CD4-positive, alpha-beta memory T cell (primary cell): ENCODE data around the gene BARX1. TPM values are rescaled to one million over a fixed set of nuclear protein-coding genes. Genes with fewer than 3 reads are reported as not detected.

Experiments
- CTCF ChIA-PET: fragments of 350-600 bp; sonication (Branson Sonifier 250); formaldehyde crosslinking; loops from one replicate; lab custom pipeline; 2021; ENCODE audit warnings: inconsistent platforms; ENCODE audit not compliant: partially characterized antibody; lab: Charles Lee
- POLR2A ChIA-PET: fragments of 350-600 bp; sonication (Branson Sonifier 250); formaldehyde crosslinking; loops from one replicate; lab custom pipeline; 2021; ENCODE audit not compliant: partially characterized antibody; lab: Charles Lee
- DNase-seq, 5 donors: peaks; one replicate each; pipeline versions ENCODE4 v3.0.0 to v3.0.0-alpha.2; 2020 to 2022; ENCODE audit warnings: mixed read lengths in 1 of 5
- H3K27ac ChIP-seq: one replicate; pipeline ENCODE4 v1.7.0; 2013; ENCODE audit warnings: low read depth, low read length
- H3K27me3 ChIP-seq: 2 replicates; pipeline ENCODE4 v1.7.0; 2013; ENCODE audit warnings: mild to moderate bottlenecking, low read length, moderate library complexity; ENCODE audit not compliant: insufficient read depth
- H3K36me3 ChIP-seq: 2 replicates; pipeline ENCODE4 v1.7.0; 2013; ENCODE audit warnings: mild to moderate bottlenecking, low read length, moderate library complexity; ENCODE audit not compliant: insufficient read depth
- H3K4me1 ChIP-seq: 2 replicates; pipeline ENCODE4 v1.7.0; 2013; ENCODE audit warnings: mild to moderate bottlenecking, low read length, moderate library complexity; ENCODE audit not compliant: insufficient read depth
- H3K4me3 ChIP-seq, 2 donors: one replicate each; pipeline ENCODE4 v1.7.0; 2013; ENCODE audit warnings: low read length in 2 of 2, mild to moderate bottlenecking in 1 of 2
- H3K9me3 ChIP-seq, 2 donors: one replicate each; pipeline ENCODE4 v1.7.0; 2013; ENCODE audit warnings: low read length in 2 of 2, control low read depth in 1 of 2; ENCODE audit not compliant: control insufficient read depth in 1 of 2
- H3K27ac Mint-ChIP-seq, 7 donors: one replicate each; pipeline ENCODE4 v1.8.0; 2020 to 2021; ENCODE audit warnings: mixed read lengths in 7 of 7, mild to moderate bottlenecking in 6 of 7, inconsistent platforms in 3 of 7, moderate library complexity in 3 of 7
- H3K27me3 Mint-ChIP-seq, 2 donors: one replicate each; pipeline ENCODE4 v1.8.0; 2020 to 2021; ENCODE audit warnings: mixed read lengths in 2 of 2
- H3K36me3 Mint-ChIP-seq, 2 donors: one replicate each; pipeline ENCODE4 v1.8.0; 2020 to 2021; ENCODE audit warnings: mixed read lengths in 2 of 2, inconsistent platforms in 1 of 2, mild to moderate bottlenecking in 1 of 2
- H3K4me1 Mint-ChIP-seq, 4 donors: one replicate each; pipeline ENCODE4 v1.8.0; 2020 to 2021; ENCODE audit warnings: mixed read lengths in 4 of 4, mild to moderate bottlenecking in 1 of 4
- H3K4me3 Mint-ChIP-seq, 8 donors: one replicate each; pipeline ENCODE4 v1.8.0; 2020 to 2021; ENCODE audit warnings: mixed read lengths in 8 of 8, mild to moderate bottlenecking in 7 of 8, moderate library complexity in 6 of 8, inconsistent platforms in 3 of 8
- H3K9me3 Mint-ChIP-seq, 8 donors: one replicate each; pipeline ENCODE4 v1.8.0; 2020 to 2021; ENCODE audit warnings: mixed read lengths in 8 of 8, mild to moderate bottlenecking in 5 of 8, inconsistent platforms in 3 of 8, moderate library complexity in 1 of 8
- intact Hi-C: fragments of 100-400 bp; cut with micrococcal nuclease; formaldehyde crosslinking; loops from one replicate; pipeline ENCODE4 v1.15.1; 2023
- polyA plus RNA-seq, 2 donors: library from polyadenylated mRNA; unstranded; fragments of 300-500 nt; fragmentation: Illumina TruSeq; gene quantifications; one replicate each; pipeline ENCODE4 v1.2.3, GENCODE V29; 2021
- total RNA-seq, 2 experiments: library from RNA; stranded (reverse); gene quantifications; one replicate each; pipeline ENCODE4 v1.2.3, GENCODE V29; 2021

BARX1 gene
- total and polyA plus RNA-seq, 4 experiments from 2014 or later: not detected

DNA sequence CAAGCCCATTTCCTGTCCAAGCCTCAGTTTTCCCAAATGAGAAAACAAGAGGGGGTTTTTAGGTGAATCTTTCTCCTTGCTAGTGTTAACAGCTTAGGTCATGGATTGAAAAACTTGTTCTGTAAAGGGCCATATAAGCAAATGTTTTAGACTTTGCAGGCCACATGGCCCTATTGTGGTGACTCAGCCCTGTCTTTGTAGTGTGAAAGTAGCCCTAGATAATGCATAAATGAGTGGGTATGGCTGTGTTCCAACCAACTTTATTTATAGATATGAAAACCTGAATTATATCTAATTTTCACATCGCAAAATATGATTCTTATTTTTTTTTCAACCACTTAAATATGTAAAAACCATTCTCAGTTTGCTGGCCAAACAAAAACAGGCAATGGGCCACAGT is 6.9 kb upstream of the BARX1 start:
- no peak overlapping the region for H3K27ac ChIP-seq
- peaks cover 32 to 50% of the 10 kb centered on the region in 2 donors for H3K27me3 Mint-ChIP-seq
- intact Hi-C loops: loop anchor here (2.0 kb wide), 1 partner anchor 959 kb away; no protein-coding TSS in a partner anchor
- H3K27ac Mint-ChIP-seq: no peak overlapping the region
- H3K36me3 ChIP-seq: no peaks in the 10 kb centered on the region
- H3K4me3 Mint-ChIP-seq: peak overlapping the region in 1 of 8 donors; percentile 30
- peaks cover 25% of the 10 kb centered on the region for H3K27me3 ChIP-seq
- H3K36me3 Mint-ChIP-seq: no peaks in the 10 kb centered on the region
- CTCF ChIA-PET: interaction anchor here (0.8 to 5.1 kb wide), 4 partner anchors 9 to 281 kb away, joined by 3 to 44 read pairs (median 5); no protein-coding TSS in a partner anchor
- POLR2A ChIA-PET: no interaction called here
- H3K4me1 Mint-ChIP-seq: peaks cover 12 to 49% (median 26%) of the 10 kb centered on the region in 4 donors
- no peaks in the 10 kb centered on the region for H3K9me3 ChIP-seq
- H3K9me3 Mint-ChIP-seq: no peaks in the 10 kb centered on the region
- no peak for DNase-seq
- peaks cover 38% of the 10 kb centered on the region for H3K4me1 ChIP-seq
- H3K4me3 ChIP-seq: no peak overlapping the region

DNA sequence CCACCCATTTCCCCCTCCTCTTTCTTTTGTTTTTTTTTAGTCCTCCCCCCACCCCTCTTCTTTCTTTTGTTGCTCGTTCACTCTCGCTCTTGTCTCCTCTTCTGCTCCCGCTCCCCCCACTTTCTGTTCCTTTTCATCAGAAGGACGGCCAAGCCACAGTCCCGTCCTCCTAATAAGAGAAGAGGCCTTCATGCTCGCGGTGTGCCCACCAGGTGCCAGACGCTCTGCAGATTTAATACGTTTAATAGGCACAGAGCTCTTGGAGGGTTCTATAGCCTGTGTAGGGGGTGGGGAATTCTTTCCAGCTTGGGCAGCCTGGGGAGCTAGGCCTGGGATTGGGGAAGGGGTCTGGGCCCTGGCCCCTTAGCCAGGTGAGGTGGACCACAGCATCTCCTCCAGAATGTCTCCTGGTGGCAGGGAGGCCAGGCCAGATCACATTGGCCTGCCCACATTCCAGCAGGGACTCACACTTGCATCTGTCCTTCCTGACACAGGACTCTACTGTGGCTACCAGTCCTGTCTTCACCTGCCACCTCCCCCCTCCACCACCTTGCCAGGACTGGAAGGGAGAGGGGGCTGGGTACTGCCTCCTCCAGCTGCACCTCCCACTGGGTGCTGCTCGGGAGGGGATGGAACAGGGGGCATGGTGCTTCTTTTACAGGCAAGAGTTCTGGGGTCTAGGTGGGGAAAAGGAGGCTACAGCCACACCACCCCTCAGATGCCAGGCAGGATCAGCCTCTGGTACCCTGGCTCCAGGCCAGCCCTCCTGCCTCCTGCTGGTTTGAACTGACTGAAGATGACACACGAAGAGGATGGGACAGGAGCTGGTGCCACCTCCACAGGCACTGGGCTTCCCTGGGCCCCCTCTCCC is 6.1 kb upstream of the BARX1 start:
- no peak overlapping the region for H3K4me3 ChIP-seq
- H3K9me3 Mint-ChIP-seq: no peaks in the 10 kb centered on the region
- POLR2A ChIA-PET: no interaction called here
- no peaks in the 10 kb centered on the region for H3K36me3 Mint-ChIP-seq
- CTCF ChIA-PET: interaction anchor here (0.8 to 5.1 kb wide), 2 partner anchors 10 to 280 kb away, joined by 3 to 44 read pairs; no protein-coding TSS in a partner anchor
- no peaks in the 10 kb centered on the region for H3K9me3 ChIP-seq
- H3K27ac Mint-ChIP-seq: peak overlapping the region in 1 of 7 donors; percentile 27
- H3K27me3 ChIP-seq: peaks cover 33% of the 10 kb centered on the region
- peaks cover 38% of the 10 kb centered on the region for H3K4me1 ChIP-seq
- H3K27me3 Mint-ChIP-seq: peaks cover 35 to 54% of the 10 kb centered on the region in 2 donors
- no peaks in the 10 kb centered on the region for H3K36me3 ChIP-seq
- DNase-seq: no peak
- H3K4me1 Mint-ChIP-seq: peaks cover 12 to 52% (median 26%) of the 10 kb centered on the region in 4 donors
- peak overlapping the region in 5 of 8 donors; percentile 26 to 65 (median 43) for H3K4me3 Mint-ChIP-seq
- intact Hi-C loops: no loop called here
- no peak overlapping the region for H3K27ac ChIP-seq

DNA sequence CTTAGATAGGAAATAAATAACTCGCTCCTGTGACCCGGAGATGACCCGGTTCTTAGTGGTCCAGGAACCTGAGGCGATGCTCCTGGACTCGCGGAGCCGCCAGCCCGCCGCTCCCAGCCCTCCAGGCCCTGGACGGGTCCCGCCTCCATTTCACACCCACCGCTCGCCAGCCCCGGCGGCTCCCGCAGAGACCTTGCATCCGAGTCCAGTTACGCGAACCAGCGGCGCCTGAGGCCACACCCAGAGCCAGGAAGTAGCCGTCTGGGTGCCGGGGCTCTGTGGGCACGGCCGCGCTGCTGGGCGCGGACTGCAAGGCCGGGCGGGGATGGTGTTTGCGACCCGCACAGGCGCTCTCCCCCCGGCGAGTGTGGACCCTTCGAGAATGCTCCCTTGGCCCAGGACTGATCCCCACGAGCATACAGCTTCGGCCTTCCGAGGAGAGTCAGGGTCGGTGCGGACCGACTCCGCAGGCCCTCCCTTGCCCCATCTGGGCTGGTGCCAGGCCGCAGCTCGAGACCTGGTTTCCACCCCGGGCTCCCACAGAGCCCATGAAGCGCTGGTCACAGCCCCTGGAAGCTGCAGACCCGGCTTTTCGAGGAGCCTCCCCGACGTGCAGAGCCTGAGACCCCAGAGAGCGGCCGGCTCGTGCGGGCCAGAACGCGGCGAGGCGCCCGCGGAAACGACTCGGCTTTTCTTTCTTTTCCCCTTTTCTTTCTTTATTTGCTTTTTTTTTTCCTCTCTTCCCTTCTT is 5.2 kb upstream of the BARX1 start:
- H3K27ac ChIP-seq: no peak overlapping the region
- intact Hi-C loops: no loop called here
- Mint-ChIP-seq H3K27me3 (peaks cover 43 to 59% of the 10 kb centered on the region in 2 donors), H3K4me3 (peak overlapping the region in 5 of 8 donors; percentile 6 to 82 (median 60)), H3K36me3 (no peaks in the 10 kb centered on the region), H3K4me1 (peaks cover 15 to 60% (median 31%) of the 10 kb centered on the region in 4 donors), H3K9me3 (no peaks in the 10 kb centered on the region), H3K27ac (no peak overlapping the region)
- no peaks in the 10 kb centered on the region for H3K36me3 ChIP-seq
- H3K4me1 ChIP-seq: peaks cover 46% of the 10 kb centered on the region
- ChIA-PET POLR2A (no interaction called here), CTCF (interaction anchor here (5.1 kb wide), 1 partner anchor 279 kb away, joined by 44 read pairs; no protein-coding TSS in a partner anchor)
- peaks cover 41% of the 10 kb centered on the region for H3K27me3 ChIP-seq
- no peak for DNase-seq
- H3K9me3 ChIP-seq: no peaks in the 10 kb centered on the region
- no peak overlapping the region for H3K4me3 ChIP-seq

DNA sequence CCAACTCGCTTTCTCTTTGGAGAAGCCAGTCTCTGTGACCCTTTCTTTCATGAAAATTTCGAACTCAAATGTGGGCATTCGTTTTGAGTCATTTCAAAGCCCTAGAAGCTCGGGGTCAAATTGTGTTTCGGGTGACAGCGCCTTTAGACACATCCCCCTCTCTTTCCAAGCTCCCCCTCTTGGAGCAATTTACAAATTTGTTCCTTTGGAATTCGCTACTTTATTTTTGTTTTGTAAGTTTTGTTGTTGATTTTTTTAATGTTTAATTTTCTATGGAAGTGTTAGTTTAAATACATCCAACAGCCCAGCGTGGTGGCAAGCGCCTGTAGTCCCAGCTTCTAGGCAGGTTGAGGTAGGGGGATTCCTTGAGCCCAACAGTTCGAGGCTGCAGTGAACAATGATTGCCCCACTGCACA is 4.6 kb upstream of the BARX1 start:
- DNase-seq: no peak
- Histone ChIP-seq H3K4me3 (no peak overlapping the region), H3K27ac (no peak overlapping the region), H3K4me1 (peaks cover 46% of the 10 kb centered on the region), H3K27me3 (peaks cover 41% of the 10 kb centered on the region), H3K9me3 (no peaks in the 10 kb centered on the region), H3K36me3 (no peaks in the 10 kb centered on the region)
- Mint-ChIP-seq H3K9me3 (no peaks in the 10 kb centered on the region), H3K27me3 (peaks cover 41 to 59% of the 10 kb centered on the region in 2 donors), H3K27ac (no peak overlapping the region), H3K4me1 (peaks cover 16 to 61% (median 32%) of the 10 kb centered on the region in 4 donors), H3K36me3 (no peaks in the 10 kb centered on the region), H3K4me3 (peak overlapping the region; percentile 20 to 82 (median 62))
- CTCF ChIA-PET: no interaction called here
- POLR2A ChIA-PET: no interaction called here
- intact Hi-C loops: no loop called here

DNA sequence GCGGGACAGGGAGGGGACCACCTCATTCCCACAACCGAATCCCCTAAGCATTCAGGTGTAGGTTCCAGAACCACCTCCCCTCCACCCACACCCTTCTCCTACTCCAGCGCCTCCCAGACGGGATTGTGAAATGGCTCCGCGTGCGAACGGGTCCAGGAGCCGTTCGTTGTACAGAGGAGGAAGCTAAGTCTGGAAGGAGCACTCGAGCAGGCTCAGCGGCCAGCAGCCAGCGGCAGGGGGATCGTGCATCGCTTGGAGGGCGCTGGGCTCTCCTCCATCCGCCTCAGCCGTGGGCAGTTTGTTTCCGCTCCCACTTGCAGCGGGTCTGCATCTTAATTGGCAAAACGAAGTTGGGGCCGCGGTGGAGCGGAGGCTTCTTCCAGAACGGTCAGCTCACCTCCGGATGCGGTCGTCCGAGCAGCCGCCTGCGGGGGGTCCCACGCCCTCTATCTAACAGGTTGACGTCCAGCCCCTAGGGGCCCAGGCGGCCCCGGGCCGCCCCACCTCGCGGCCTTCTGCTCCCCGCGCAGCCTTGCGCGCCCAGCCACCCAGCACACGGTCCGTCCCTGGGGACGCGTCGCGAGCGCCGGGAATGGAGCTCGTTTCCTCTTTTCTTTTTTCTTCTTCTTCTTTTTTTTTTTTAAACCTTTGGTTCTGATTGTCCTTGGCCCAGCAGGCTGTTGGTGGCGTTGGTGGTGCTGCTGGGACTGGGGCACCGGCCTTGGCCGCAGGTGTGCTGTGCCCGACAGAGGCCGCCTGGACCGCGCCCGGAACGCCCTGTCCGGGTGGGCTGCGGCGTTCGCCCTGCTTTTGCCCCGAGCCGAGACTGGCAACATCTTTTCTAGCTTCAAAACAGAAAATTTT is 3.9 kb upstream of the BARX1 start:
- H3K27ac Mint-ChIP-seq: peak overlapping the region in 1 of 7 donors; percentile 18
- peak overlapping the region; percentile 54 to 82 (median 72) for H3K4me3 Mint-ChIP-seq
- peaks cover 46% of the 10 kb centered on the region for H3K4me1 ChIP-seq
- peaks cover 37 to 55% of the 10 kb centered on the region in 2 donors for H3K27me3 Mint-ChIP-seq
- DNase-seq: no peak
- no peak overlapping the region for H3K27ac ChIP-seq
- H3K4me3 ChIP-seq: no peak overlapping the region
- H3K27me3 ChIP-seq: peaks cover 43% of the 10 kb centered on the region
- CTCF ChIA-PET: no interaction called here
- no peaks in the 10 kb centered on the region for H3K9me3 Mint-ChIP-seq
- no peaks in the 10 kb centered on the region for H3K36me3 ChIP-seq
- intact Hi-C loops: no loop called here
- POLR2A ChIA-PET: no interaction called here
- H3K9me3 ChIP-seq: no peaks in the 10 kb centered on the region
- peaks cover 16 to 61% (median 32%) of the 10 kb centered on the region in 4 donors for H3K4me1 Mint-ChIP-seq
- H3K36me3 Mint-ChIP-seq: no peaks in the 10 kb centered on the region

DNA sequence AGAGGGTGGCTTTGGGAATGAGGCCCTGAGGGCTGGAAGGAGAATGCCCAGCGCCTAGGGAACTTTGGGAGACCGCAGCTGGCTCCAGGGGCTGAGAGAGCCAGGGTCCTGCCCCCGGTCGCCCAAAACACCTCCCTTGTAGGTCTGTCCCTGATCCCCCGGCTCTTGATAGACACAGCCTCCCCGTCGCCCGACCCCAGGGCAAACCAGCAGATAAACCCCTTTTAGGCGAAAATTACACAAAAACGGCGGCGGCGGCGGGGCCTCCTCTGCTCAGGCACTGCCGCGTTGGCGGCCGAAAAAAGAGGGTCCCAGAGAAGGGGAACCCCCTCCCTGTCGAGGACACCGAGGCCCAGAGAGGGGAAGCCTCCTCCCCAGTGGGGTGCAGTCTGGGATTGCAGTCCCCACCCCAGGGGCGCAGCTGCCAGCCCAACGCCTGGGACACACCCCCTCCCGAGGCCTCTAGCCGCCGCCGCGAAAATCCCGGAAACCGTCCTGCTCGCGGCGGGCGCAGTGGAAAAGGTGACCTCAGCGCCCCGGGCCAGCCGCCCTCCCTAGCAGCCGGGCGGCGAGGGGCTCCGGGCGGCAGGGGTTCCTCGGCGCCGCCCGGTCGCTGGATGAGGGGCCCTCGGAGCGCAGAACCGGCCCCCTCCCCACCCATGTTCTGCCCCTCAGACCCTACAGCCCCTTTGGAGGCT is 3.1 kb upstream of the BARX1 start:
- Mint-ChIP-seq H3K27ac (no peak overlapping the region), H3K27me3 (peaks cover 45 to 63% of the 10 kb centered on the region in 2 donors), H3K4me3 (peak overlapping the region in 7 of 8 donors; percentile 38 to 77 (median 55)), H3K36me3 (no peaks in the 10 kb centered on the region), H3K4me1 (peaks cover 18 to 69% (median 38%) of the 10 kb centered on the region in 4 donors), H3K9me3 (peaks cover 0 to 3% (median 0%) of the 10 kb centered on the region in 8 donors)
- ChIA-PET CTCF (no interaction called here), POLR2A (no interaction called here)
- Histone ChIP-seq H3K36me3 (no peaks in the 10 kb centered on the region), H3K4me1 (peaks cover 46% of the 10 kb centered on the region), H3K4me3 (no peak overlapping the region), H3K27me3 (peaks cover 51% of the 10 kb centered on the region), H3K27ac (no peak overlapping the region), H3K9me3 (no peaks in the 10 kb centered on the region)
- intact Hi-C loops: no loop called here
- DNase-seq: no peak
